GM19025 (cell line): ENCODE measurements around the gene PABPN1.
"Not testable (repeated sequence)": the region's sequence is repeated elsewhere in the genome, so short reads cannot be mapped to it uniquely, and the experiment has no call there.

Experiments
- ATAC-seq: cut with Tn5 transposase; IDR thresholded peaks from one replicate; pipeline ENCODE4 v1.9.1; 2021; ENCODE audit warnings: mild to moderate bottlenecking, low read depth, moderate library complexity; ENCODE audit not compliant: unreplicated experiment

PABPN1 gene

GRCh38 chr14:23320584-23321571 is at the start of gene PABPN1:
PABPN1 (plus strand) TSS chr14:23321457; CDS start chr14:23321470, 13 bp downstream.
- peak; percentile 86 for ATAC-seq

GRCh38 chr14:23275412-23275811 is 45.8 kb upstream of the PABPN1 start:
- ATAC-seq, result no peak

GRCh38 chr14:23277189-23277588 is 44.1 kb upstream of the PABPN1 start:
- ATAC-seq, result no peak

DNA sequence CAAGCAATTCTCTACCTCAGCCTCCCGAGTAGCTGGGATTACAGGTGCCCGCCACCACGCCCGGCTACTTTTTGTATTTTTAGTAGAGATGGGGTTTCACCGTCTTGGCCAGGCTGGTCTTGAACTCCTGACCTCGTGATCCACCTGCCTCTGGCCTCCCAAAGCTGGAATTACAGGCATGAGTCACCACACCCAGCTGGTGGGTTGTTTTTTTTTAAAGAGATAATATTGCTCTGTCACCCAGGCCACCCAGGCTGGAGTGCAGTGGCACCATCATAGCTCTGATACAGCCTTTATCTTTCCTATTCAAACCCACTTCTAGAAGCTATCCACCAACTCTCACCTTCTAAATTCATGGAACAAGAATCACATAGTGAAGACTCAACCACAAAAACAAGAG is 43.3 kb upstream of the PABPN1 start:
- ATAC-seq, result not testable (repeated sequence)

- no peak for ATAC-seq
Measured at GRCh38 chr14:23281247-23281646, 40.0 kb upstream of the PABPN1 start.

DNA sequence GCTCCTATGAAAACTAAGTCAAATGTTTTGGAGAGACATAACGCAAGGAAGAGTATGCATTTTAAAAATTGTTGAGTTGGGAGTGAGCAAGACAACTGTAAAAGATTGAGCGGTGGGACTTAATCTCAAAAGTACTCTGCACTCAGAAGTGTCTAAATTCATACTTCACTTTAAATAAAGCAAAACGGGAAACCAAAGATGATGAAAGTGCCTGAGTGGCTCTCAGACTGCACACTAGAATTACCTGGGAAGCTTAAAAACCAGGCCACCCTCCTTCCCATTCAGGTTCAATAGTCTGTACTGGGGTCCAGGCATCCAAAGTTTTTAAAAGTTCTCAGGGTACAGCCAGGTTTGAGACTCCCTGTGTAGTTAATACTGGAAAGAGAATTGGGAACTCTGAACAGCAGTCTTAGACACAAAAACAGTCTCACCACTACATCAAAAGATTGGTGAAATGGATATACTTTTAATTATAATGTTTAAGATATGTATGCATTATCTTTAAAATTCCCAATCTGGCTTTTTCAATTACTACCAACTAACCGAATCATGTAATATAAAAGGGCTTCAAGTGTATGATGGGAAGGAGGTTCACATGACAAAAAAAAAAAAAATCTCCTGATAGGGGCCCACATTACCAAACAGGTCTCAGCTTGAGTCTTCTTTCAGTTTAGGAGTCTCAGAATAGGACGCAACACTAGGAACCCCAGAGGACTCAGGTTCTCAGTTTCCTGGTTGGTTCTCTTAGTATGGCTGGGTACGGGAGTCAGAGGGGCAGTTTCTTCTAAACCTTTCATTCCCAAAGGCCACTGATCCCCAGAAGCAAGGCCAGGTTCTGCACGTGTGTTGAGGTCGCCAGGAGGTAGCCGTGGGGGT is 36.4 kb upstream of the PABPN1 start:
- ATAC-seq, result no peak

DNA sequence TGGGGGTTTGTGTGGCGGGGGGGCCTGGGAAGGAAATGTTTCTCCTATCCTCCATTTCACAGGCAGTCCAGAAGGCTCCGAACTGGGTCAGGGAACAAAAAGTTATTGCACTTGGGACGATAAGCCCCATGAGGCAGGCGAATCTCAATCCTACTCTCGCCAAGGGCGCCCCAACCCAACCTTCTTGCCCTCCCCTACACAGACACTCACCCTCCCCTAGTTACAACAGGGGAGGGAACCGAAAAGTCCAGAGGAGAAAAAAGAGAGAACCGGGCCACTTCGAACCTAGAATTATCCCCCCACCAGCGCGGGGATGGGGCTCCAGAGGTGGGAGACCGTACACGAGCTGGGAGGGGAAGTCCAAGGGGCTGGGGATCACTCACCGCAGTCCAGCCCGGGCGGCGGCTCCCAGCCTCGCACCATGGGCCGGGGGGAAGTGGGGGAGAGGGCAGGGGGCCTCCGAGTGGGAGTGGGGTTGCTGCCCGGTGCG is 35.7 kb upstream of the PABPN1 start:
- peak; percentile 21 for ATAC-seq

DNA sequence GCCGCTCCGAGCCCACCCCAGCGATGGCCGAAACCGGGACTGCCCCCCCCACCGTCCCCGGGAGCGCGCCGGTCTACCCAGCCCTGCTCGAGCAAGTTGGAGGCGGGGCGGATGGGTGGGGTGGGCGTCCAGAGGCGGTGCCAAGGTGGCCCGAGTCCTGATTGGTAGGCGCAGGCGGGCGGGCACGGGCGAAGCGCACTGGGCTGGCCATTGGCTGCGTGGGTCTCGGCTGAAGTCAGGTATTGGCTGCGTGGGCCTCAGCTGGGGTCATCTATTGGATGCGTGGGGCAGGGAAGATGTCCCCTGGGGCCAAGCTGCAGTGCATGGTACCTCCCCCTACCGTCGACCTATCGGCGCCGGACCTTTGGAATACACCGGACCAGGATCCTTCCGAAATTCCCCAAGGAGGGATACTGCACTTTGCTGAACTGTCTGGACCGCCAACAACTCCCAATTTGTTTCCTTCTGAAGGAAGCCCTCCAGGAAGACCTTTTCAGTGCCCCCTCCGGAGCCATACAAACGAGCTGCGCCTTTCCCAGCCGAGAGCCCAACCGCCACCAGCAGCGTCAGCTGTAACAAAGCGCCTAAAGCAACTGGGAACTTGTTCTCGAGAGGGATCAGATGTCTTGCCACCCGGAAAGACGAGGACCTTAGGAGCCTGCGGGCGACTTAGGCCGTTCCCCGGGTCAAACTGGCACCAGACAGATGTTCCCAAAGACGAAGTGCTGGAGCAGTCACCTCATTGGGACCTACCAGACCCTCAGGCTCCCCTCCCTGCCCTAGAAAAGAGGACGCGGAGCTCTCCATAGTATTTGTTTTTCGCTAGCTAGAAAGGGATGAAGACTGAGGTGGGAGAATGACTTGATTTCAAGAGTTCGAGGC is 35.0 kb upstream of the PABPN1 start, which contains the start of gene HOMEZ:
TSS of gene HOMEZ (minus strand) at position 113 of the 882 bp plus-strand sequence. CDS start 180 bp downstream, outside the sequence.
- ATAC-seq, result peak; percentile 97

GRCh38 chr14:23286902-23287479 is 34.3 kb upstream of the PABPN1 start:
- no peak for ATAC-seq

- no peak for ATAC-seq
Measured at GRCh38 chr14:23294734-23295561, 26.3 kb upstream of the PABPN1 start.

DNA sequence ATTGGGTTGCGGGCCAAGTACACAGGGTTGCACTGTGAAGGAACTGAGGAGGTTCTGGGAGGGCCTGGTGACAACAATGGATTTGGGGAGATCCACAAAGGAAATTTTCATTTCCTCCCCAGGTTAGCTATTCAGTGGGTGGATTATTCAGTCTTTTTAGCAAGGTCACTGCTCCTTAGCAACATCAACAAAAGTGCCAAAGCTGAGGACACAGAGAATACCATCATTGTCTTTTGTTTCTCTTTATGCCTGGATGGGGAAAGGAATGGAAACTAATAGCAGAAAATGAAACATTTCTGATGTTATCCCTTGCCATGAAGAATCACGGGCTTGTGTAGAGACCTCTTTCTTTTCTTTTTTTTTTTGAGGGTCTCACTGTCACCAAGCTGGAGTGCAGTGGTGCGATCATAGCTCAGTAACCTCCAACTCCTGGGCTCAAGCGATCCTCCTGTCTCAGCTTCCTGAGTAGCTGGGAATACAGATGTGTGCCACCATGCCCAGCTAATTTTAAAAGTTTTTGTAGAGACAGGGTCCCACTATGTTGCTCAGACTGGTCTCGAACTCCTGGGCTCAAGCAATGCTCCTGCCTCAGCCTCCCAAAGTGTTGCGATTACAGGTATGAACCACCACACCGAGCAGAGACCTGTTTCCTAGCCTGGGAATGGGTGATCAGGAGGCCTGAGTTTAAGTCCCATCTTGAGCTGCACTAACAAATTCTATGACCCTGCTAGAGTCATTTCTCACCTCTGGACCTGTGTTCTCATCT is 25.1 kb upstream of the PABPN1 start:
- no peak for ATAC-seq

- ATAC-seq, result no peak
Measured at GRCh38 chr14:23297096-23297495, 24.2 kb upstream of the PABPN1 start.

DNA sequence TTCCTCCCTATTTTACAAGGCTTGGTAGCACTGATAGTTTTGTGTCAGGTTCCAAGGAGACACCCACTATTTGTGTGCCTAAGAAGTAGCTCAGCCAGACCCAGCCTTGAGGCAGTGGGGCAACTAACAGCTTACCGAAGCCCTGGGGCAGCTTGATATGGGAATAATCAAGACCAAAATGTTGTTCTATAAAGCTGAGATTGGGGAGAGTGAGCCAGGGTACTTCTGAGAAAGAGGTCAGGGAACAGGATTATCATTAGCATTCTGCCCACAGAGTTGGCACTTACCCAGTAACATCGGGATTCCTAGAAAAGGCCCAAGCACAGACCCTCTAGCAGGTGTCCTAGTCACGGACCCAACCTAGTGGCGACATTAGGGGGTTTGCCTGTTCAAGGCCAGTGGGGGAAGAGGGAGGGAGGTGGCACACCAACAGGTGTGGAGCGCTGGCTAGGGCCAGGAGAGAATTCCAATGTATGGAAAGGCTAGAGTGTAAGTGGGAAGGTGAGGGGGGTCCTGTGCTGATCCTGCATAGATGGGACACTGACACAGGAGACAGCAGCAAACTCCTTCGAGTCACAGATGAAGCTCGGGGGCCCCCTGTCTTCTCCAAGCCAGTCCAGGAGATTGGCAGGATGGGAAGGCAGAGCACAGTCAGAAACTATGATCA is 23.5 kb upstream of the PABPN1 start:
- no peak for ATAC-seq

GRCh38 chr14:23299211-23299957 is 21.9 kb upstream of the PABPN1 start:
- no peak for ATAC-seq

DNA sequence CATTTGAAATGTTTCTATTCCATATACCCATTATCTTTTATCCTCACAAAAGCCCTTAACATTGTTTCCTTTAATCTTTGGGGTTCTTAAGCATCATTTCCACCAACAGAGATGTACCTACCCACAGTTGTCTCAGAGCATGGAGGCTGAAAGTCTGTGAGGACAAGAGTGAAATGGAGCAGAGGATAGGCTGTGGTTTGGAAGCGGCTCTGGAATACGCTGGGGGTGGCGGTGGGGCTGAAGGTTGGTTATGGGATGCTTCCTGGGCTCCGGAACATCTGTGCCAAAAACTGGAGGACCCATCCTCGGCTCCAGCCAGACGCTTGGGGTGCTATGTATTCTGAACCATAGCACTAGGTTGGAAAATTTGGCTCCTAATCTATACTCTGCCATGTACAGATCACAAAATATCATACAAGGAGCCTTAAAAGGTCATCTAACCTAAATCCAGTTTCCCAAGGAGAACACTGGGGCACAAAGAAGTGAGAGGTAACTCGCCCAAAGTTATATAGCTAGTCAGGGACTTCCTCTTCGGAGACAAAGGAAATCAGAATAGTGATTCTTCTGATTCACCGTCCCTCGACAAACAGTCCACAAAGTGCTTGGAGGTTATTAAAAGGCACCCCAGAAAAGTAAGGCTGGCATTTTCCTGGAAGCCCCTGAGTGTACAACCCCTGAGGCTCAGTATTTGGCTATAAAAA is 21.1 kb upstream of the PABPN1 start:
- no peak for ATAC-seq

DNA sequence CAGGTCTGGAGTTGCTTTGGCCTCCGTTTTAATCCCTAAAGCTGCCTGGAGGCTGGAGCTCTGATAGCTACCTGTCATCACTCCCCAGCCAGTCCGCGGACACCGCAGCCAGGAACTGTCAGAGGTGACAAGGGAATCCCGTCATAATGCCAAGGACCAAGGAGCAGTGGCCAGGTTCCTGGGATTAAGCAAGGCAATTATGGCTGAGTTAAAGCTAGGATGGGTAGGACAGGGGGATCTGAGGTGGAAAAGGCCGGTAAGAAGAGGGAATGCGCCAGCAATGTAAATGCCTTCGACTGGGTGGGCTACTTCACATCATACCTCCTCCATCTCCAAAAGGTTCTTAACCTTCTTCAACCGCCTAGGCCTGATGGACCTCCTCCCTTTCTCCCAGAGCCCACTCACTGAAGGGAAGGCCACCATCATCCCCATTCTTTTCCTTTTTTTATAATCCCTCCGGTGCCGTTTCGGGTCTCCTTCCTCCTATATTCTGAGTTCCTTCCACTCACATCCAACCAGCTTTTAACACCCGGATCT is 20.5 kb upstream of the PABPN1 start:
- ATAC-seq, result no peak
